Kidney tubule cell (primary cell): ENCODE data around the gene CHD3.
"Not testable (repeated sequence)": the region's sequence is repeated elsewhere in the genome, so short reads cannot be mapped to it uniquely, and the experiment has no call there.

Source experiments
- DNase-seq: peaks from one replicate; pipeline ENCODE4 v3.0.0-alpha.2; 2018; ENCODE audit warnings: low spot score

The CHD3 gene

DNA sequence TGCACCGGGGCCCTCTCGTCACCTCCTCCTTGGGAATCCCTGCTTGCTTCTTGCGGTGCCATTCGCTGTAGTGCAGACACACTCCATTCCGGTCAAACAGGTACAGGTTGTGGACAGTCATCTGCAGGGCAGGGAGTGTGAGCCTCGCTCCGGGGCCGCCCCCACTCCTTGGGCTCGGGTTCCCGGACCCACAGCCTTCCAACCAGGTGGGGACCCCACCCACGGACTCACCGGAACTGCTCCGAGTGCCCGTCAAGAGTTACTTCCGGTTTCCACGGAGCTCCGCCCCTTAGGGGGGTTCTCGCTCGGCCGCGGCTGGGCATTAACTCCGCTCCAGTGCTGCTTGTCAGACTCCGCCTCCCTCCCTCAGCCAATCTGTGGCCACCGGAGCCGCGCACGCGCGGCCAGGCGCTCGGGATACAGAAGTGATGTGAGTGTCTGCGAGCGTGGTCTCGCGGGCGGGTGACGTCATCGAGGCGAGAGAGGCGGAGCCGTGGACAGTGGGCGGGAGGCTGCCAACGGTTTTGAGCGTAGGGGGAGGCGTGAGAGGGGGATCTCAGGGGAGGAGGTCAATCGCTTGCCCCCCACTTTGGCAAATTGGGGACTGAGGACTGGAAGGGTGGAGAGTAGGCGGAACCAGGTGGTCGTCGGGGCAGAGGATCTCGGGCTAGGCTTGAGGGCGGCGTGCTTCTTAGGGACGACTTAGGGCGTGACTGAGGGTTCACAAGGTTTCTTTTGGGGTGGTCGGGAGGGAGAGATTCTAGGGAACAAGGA lies 43.3 kb downstream of the CHD3 start, which contains the start of the genes CNTROB and TRAPPC1:
Gene CNTROB (plus strand): TSS at position 498 of the 774 bp plus-strand sequence. CDS start 874 bp downstream, outside the sequence.
Gene TRAPPC1 (minus strand): TSS at position 238 of the 774 bp plus-strand sequence. CDS start 117 bp downstream, at position 121.
- DNase-seq: peak; percentile 100

DNA sequence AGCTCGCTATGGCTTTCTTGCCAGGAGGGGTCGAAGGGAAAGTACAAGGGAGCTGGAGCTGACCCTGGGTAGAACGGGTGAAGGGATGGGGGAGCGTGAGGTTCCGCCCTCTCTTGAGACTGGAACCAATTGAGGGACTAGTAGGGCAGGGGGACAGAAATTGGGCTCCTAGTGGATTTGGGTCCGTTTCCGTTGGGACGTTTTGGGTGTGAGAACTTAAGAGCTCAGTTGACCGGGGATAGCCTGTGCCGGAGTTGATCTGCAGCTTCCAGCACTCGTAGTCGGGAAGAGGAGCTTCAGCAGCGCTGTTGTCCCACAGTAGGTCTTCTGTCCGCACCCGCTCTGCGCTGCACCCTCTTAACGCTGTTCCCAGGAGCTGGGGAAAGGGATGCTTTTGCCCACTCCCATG lies 43.9 kb downstream of the CHD3 start:
- peak; percentile 13 for DNase-seq

DNA sequence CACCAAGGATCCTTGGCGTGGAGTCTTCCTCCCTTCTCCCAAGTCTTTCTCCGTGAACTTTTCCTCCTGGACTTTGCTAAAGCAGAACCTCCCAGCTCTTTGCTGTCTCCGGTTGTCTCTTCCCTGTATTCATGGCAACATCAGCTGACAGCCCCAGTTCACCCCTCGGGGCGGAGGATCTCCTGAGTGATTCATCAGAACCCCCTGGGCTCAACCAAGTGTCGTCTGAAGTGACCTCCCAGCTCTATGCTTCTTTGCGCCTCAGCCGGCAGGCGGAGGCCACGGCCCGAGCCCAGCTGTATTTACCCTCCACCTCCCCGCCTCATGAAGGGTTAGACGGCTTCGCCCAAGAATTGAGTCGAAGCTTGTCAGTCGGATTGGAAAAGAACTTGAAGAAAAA lies 44.4 kb downstream of the CHD3 start:
- peak; percentile 74 for DNase-seq

GRCh38 chr17:7935859-7936258 lies 47.3 kb downstream of the CHD3 start:
- DNase-seq: no peak

DNA sequence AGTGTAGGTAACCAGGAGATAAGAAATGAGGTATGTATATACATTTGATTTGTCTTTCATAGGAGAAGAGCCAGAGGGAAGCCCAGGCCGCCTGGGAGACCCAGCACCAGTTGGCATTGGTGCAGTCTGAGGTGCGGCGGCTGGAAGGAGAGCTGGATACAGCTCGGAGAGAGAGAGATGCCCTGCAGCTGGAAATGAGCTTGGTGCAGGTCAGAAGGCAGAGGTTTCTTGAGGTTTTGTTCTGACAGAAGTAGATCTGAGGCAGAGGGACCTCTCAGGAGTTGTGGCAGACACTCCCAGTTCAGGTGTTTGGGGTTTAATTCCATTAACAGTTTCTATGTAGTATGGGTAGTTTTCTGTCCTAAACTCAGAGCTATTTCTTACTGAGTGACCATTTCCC lies 51.4 kb downstream of the CHD3 start:
- DNase-seq: no peak

GRCh38 chr17:7940743-7941142 lies 52.2 kb downstream of the CHD3 start:
- DNase-seq: no peak

DNA sequence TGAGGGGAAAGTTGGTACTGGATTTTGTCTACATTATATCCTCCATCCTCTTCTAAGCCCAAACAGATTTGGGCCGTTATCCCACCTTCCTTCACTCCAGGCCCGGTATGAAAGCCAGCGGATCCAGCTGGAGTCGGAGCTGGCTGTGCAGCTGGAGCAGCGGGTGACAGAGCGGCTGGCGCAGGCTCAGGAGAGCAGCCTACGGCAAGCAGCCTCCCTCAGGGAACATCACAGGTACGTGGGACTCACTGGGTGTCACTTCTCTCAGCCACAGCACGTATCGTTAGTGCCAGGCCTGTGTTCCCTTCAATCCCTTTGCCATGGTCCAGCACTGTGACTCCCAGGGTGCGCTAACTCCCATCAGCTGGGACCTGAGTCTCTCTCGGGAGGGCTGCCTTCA lies 54.7 kb downstream of the CHD3 start:
- DNase-seq: no peak

- DNase-seq: no peak
These were observed 55.7 kb downstream of the CHD3 start for GRCh38 chr17:7944326-7944725.

DNA sequence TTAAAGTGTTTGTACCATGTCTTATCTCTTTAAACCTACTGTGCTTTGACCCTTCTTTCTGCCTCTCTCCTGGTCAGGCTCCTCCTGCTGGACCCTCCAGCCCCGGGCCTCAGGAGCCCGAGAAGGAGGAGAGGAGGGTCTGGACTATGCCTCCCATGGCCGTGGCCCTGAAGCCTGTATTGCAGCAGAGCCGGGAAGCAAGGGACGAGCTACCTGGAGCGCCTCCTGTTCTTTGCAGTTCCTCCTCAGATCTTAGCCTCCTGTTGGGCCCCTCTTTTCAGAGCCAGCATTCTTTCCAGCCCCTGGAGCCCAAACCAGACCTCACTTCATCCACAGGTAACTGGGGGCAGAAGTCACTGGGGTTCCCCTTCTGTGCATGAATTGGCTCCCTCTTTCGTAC lies 57.1 kb downstream of the CHD3 start:
- no peak for DNase-seq

GRCh38 chr17:7946441-7946840 lies 57.9 kb downstream of the CHD3 start:
- DNase-seq: no peak

- no peak for DNase-seq
These were observed 59.1 kb downstream of the CHD3 start for GRCh38 chr17:7947651-7948050.

DNA sequence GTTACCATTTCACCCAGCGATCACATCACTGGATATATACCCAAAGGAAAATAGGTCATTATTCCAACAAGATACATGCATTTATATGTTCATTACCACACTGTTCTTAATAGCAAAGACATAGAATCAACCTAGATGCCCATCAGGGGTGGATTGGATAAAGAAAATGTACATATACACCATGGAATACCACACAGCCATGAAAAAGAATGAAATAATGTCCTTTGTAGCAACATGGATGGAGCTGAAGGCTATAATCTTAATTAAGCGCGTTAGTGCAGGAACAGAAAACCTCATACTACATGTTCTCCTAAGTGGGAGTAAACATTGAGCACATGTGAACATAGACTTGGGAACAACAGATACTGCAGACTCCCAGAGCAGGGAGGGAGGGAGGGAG lies 62.0 kb downstream of the CHD3 start:
- DNase-seq: no peak

DNA sequence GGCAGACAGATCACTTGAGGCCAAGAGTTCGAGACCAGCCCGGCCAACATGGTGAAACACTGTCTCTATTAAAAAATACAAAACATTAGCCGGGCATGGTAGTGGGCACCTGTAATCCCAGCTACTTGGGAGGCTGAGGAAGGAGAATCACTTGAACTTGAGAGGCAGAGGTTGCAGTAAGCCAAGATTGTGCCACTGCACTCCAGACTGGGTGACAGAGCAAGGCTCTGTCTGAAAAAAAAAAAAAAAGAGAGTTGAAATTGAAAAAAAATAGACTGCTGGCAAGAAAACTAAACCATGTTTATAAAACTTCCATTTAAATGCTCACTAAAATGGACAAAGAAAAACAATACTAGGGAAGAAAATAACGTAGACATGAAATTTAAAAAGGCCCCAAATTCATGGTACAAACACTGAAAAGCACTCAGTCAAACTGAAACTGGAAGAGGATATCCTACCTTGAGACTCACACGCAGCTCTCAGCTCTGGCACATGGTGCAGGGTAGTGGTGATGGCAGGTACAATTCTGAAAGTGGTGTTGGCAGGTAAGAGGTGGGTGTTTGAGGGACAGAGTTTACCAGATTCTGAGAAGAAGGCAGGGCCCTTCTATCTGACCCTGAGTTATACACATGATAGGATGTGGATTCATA lies 62.7 kb downstream of the CHD3 start:
- DNase-seq: no peak

- DNase-seq: not testable (repeated sequence)
These were observed 64.7 kb downstream of the CHD3 start for GRCh38 chr17:7953266-7953665.

- no peak for DNase-seq
These were observed 67.0 kb downstream of the CHD3 start for GRCh38 chr17:7955414-7956227.

DNA sequence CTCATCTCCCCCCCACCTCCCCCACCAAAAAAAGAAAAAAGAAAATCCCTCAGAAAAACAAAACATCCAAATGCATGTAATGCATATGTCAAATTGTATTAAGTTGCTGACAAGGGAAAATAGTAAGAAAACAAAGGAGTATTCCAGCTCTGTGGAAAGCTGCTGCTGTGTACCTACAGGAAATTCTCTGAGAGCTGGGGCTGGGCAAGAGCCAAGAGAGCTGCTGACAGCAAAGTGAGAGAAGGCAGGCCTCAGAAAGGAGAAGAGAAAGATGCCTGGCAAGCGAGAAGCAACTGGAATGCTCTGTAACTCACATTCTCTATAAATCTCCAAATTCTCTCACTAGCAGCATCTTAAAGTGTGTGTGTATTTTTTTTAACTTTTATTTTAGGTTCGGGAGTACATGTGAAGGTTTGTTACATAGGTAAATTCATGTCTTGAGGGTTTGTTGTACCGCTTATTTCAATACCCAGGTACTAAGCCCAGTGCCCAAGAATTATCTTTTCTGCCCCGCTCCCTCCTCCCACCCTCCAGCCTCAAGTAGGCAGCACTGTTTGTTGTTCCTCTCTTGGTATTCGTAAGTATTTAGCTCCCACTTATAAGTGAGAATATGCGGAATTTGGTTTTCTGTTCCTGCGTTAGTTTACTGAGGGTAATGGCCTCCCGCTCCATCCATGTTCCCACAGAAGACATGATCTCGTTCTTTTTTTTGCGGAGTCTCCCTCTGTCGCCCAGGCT lies 67.8 kb downstream of the CHD3 start:
- DNase-seq: no peak

DNA sequence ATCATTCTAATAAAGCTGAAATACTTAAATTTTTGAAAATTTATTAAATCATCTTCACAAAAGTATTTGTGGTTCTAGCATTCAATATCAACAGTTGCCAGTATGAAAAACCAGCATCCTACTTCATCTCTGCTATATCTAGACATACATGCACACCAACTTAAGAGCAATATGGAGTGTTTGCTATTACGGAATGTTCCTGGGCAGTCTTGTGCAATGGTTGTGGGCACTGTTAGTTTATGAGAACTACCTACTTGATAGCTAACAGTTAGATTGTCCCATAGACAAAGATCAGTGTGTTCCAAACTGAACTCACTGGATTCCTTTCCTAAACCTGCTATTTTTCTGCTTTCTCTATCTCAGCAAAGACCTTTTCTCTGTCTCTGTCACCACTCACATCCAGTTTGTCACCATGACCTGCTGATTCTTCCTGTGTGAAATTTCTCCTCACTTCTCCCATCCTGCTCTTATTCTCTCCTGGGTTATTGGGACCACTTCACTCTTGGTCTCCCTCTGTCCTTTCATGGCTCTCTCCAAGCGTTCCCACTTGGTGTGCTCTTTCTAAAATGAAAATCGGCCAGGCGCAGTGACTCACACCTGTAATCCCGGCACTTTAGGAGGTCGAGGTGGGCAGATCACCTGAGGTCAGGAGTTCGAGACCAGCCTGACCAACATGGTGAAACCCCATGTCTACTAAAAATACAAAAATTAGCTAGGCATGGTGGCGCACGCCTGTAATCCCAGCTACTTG lies 71.1 kb downstream of the CHD3 start:
- no peak for DNase-seq

- no peak for DNase-seq
These were observed 72.8 kb downstream of the CHD3 start for GRCh38 chr17:7961421-7961820.
